OCI-LY3 (cell line): ENCODE results near the gene SULT1C4.

Source experiments
- EZH2phosphoT487 ChIP-seq: fragments of 200-600 bp; shearing (Covaris generic); IDR thresholded peaks from 2 replicates; pipeline ENCODE4 v1.6.1; 2018; ENCODE audit warnings: antibody characterized with exemption, mixed run types, low read depth
- TF ChIP-seq, protein P1 (sequence below): fragments of 200-600, 300-600 bp; sonication (generic); IDR thresholded peaks from 2 replicates; pipeline ENCODE4 v1.5.1; 2014; ENCODE audit warnings: antibody characterized with exemption, low read length, low read depth

- TF ChIP-seq, protein P1, sequence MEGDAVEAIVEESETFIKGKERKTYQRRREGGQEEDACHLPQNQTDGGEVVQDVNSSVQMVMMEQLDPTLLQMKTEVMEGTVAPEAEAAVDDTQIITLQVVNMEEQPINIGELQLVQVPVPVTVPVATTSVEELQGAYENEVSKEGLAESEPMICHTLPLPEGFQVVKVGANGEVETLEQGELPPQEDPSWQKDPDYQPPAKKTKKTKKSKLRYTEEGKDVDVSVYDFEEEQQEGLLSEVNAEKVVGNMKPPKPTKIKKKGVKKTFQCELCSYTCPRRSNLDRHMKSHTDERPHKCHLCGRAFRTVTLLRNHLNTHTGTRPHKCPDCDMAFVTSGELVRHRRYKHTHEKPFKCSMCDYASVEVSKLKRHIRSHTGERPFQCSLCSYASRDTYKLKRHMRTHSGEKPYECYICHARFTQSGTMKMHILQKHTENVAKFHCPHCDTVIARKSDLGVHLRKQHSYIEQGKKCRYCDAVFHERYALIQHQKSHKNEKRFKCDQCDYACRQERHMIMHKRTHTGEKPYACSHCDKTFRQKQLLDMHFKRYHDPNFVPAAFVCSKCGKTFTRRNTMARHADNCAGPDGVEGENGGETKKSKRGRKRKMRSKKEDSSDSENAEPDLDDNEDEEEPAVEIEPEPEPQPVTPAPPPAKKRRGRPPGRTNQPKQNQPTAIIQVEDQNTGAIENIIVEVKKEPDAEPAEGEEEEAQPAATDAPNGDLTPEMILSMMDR, result no peak
- no peak for TF ChIP-seq EZH2phosphoT487
Measured at GRCh38 chr2:108393197-108393596, 15.4 kb downstream of the SULT1C4 start.
